KG1 (cell line): ENCODE results near the gene ARHGAP15.

Experiments used
- DNase-seq: peaks from one replicate; lab custom pipeline; 2025; lab: John Stamatoyannopoulos, UW

The ARHGAP15 gene

DNA sequence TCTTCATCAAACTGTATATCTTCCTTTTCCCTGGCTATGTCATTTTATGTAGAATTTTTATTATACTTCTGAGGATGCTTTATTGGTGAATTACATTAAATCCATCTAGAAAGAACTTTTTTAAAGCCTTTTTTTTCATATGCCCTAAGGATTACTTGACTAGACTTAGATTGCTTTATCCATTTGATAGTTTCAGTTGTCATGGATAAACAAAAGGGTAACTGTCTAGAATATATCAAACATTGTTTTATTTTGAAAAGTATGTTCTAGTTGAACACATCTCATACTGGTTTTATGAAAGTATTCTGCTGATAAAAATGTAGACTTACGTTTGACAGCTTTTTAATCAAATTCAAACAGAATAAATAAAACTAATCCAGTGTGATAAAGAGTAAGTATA, 639.8 kb downstream of the ARHGAP15 start:
- DNase-seq, result no peak

GRCh38 chr2:143771939-143772338, 642.7 kb downstream of the ARHGAP15 start:
- DNase-seq, result no peak

DNA sequence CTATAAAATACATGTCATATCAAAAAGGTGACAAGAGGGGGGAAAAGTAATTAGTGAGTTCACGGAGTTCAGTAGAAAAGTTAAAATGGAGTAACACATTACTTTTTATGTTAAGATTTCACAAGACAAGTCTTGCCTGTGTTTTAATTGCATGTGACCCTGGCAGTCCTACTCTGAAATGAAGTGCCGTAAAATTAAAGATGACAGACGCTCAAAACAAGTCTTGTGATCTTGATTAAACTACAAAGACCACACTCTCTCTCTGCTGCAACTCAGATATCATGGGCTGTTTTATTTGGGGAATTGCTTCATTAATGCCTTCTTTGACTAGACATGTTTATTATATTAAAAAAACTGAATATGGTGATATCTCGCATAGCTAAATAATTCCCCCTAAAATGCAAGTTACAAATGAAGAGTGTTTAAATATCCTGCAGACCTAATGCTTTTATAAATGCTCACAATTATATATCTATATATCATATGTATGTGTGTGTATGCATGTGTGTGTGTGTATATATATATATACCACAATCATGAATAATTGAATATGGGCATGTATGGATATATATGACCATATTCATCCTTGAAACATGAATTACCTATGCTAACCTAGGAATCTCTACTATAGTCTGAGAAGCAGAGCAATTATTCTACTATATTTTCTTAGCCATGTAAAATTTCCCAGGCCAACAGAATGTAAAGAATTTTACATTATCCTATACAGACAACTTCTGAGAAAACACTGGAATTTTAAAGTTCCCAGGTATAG, 647.5 kb downstream of the ARHGAP15 start:
- no peak for DNase-seq

- no peak for DNase-seq
Measured at GRCh38 chr2:143779021-143779420, 649.8 kb downstream of the ARHGAP15 start.

- no peak for DNase-seq
Measured at GRCh38 chr2:143786026-143786765, 657.0 kb downstream of the ARHGAP15 start.

GRCh38 chr2:143787674-143788073, 658.5 kb downstream of the ARHGAP15 start:
- no peak for DNase-seq

DNA sequence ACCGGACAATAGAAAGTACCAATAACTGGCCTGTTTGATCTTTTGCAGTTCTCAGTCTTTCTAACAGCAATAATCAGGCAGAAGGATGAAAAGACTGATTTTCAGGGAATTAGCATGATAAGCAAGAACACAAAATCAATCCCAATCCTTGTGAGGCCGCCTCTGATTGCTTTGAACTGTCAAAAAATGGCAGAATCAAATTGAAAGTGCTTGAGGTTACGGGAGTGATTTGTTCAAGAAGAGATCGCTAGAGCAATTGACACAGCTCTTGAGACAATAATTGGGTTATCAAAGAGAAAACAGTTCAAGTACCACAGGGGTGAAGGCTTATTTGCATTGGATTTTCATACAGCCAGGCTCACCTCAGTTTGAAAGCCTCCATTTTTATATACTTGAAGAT, 663.4 kb downstream of the ARHGAP15 start:
- no peak for DNase-seq

- DNase-seq, result no peak
Measured at GRCh38 chr2:143793381-143793780, 664.2 kb downstream of the ARHGAP15 start.

- DNase-seq, result no peak
Measured at GRCh38 chr2:143796051-143796450, 666.8 kb downstream of the ARHGAP15 start.

DNA sequence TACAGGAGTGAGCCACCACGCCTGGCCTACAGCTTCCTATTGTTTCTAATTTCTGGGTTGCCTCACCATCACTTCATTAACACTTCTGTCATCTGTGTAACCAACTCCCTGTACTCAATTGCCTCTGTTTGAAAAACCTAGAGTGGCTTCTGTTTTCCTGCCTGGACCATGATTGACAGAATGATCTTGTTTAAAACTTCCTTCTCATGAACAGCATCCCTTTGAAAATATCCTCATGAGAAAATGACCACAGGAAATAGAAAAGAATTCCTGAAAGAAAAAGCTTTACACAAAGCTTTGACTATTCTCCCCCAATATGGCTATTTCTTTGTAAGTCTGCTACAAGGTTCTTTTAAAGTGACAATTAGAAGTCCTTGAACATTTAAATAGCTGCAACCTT, 672.3 kb downstream of the ARHGAP15 start:
- DNase-seq, result no peak

DNA sequence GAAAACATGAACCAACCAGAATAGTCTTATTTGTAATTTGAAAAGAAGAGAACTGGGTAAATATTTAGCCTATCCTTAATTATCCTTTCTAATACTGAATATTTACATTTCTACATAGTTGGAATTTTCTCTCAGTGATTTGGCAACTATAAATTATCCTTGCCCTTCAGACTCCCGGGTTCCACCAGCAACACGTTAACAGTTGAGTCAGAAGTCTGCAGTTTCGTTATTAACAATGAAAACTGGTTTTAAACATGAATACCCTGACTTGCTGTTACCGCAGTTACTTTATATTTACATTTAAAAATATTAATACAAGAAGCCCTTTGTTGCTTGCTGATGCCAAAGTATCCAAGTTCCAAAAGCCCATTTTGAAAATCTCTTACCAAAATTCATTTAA, 673.0 kb downstream of the ARHGAP15 start:
- DNase-seq, result no peak

DNA sequence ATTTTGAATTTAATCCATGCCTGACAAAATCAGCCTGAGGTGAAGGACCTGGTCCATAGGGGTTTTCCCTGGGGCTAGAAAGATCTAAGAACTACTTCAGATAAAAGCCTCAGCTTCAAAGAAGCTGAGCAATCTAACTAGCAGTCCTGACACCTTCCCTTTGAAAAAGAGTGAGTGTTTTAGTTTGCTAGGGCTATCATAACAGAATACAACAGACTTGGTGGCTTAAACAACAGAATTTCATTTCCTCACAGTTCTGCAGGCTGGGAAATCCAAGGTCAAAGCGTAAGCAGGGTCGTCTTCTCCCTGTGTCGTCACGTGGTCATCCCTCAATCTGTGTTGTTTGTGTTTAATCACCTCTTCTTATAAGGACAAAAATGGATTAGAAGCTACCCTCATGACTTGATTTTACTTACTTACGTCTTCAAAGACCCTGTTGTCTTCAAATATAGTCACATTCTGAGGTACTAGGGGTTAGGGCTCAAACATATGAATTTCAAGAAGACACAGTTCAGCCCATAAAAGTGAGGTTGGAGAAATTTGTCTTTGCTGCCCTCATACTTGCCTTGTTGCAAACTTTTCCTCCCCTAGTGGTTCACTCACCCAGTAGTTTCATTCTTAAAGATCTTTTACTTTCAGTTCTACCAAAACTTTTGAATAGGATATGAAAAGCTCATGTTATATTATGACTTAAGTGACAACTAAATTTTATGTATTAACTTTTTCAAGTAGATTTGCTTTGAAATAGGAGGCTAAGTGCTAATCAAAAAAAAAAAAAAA, 673.8 kb downstream of the ARHGAP15 start:
- DNase-seq, result no peak

DNA sequence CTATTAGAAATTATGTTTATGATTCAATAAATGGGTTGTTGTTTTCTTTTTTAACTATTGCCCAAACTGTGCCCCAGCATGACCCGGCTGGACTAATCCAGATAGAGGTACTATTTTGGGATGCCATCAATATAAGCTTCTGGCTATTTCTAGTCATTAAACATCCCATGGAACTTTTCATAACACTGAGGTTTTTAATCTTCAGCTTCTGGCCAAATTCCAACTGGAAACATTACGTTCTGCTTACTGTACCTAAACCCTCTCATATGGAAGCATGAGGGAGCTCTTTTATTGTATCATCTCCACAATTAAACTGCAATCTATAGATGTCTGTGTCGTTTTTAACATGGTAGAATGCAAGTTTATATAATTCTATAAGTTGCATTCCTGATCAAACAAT, 674.7 kb downstream of the ARHGAP15 start:
- no peak for DNase-seq

- no peak for DNase-seq
Measured at GRCh38 chr2:143805666-143806065, 676.4 kb downstream of the ARHGAP15 start.

DNA sequence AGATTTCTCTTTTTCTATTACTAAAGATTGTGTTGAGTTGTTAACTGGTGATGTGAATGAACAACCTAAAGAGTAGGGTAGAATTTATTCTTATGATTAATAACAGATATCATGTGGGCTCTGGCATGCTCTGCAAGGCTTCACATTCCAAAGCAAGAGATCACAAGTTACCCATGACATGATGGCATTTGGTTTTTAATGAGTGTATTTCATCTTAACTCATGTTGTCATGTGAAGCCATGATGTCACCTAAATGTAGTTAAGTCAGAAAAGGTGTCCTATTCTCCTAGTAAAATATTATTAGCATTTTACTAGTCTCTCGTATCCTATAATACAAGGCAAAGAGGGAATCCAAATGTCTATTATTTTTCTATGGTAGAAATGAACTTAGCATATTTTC, 678.0 kb downstream of the ARHGAP15 start:
- no peak for DNase-seq

DNA sequence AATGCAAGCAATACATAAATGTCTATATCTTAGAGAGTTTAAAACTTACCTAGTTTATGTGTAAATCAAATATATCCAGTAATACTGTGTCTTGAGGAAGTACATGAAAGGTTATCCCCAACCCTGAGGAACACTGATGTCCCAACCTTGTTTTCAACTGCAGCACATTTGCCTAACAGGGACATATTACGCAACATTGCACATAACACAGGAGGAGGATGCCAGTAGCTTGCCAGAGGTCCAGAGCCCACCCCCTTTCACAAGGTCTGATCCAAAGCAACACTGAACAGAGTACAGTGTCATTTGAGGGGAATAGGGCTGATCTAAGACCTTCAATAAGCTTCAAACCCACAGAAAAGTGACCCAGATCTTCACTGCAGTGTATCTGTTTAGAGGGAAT, 678.5 kb downstream of the ARHGAP15 start:
- no peak for DNase-seq

- DNase-seq, result no peak
Measured at GRCh38 chr2:143808166-143808565, 678.9 kb downstream of the ARHGAP15 start.

DNA sequence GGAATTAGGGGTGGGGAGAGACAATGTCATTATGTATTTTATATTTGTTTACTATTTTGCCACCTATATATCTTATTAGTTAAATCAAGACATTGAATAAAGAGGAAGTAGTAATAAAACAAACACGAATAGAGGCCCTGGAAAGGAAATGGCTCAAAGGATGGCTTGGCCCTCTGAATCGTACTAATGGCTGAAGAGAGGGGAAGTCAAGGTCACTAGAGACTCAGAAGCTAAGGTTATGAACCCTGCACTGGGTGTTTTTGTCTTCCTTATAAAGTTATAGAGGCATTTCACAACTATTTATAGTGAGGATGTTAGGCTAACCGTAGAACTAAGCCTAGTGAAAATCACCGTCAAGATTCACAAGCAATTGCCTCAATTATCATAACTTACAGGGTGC, 685.9 kb downstream of the ARHGAP15 start:
- no peak for DNase-seq

DNA sequence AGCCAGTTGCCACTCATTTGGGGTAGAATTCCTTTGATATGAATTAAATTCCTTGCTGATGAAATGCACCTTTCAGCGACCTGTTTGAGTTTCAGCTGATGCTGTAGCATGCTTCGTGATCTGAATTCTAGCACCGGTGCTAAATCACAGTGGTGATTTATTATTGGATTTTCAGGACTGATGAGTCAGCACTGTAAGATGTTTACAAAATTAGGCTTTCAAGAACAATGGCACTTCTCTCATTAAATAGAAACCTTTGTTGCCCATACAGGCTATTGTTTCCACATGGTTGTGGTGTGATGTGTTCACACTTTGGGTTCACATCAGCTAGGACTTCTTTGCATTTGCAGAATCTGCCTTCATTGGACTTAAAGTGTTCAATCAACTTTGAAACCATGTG, 687.7 kb downstream of the ARHGAP15 start:
- no peak for DNase-seq
